NOMO-1 treated with dmso at 0.1 percent for 144 hours (cell line): ENCODE data around the gene ETNK2.
"Not testable (repeated sequence)": the region's sequence is repeated elsewhere in the genome, so short reads cannot be mapped to it uniquely, and the experiment has no call there.

Source experiments
- DNase-seq: peaks from one replicate; lab custom pipeline; 2025; ENCODE audit not compliant: unreplicated experiment; lab: John Stamatoyannopoulos, UW

The ETNK2 gene

GRCh38 chr1:204103431-204103741 is 48.5 kb downstream of the ETNK2 start:
- no peak for DNase-seq

GRCh38 chr1:204102739-204103430 is 49.0 kb downstream of the ETNK2 start:
- no peak for DNase-seq

- no peak for DNase-seq
Observed at GRCh38 chr1:204102029-204102611, 49.7 kb downstream of the ETNK2 start.

- not testable (repeated sequence) for DNase-seq
Observed at GRCh38 chr1:204099754-204100153, 52.1 kb downstream of the ETNK2 start.

- no peak for DNase-seq
Observed at GRCh38 chr1:204098683-204099082, 53.2 kb downstream of the ETNK2 start.

DNA sequence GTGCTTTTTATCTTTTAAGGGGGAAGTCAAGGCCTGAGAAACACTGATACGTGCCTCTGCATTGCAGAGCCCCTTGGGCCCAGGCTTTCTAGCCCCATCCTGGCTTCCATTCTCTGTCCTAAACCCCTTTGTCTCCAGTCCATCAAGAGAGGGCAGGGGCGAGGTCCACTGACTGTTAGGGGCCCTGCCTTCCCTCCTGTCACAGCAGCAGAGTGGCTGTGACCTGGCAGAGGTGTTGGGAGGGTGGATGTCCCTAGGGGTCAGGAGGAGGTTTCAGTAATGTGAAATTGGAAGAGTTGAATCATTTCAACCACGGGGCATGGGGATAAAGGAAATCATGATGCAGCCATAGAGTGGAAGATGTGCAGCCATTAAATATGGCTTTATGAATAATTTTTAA is 54.9 kb downstream of the ETNK2 start:
- DNase-seq: no peak

DNA sequence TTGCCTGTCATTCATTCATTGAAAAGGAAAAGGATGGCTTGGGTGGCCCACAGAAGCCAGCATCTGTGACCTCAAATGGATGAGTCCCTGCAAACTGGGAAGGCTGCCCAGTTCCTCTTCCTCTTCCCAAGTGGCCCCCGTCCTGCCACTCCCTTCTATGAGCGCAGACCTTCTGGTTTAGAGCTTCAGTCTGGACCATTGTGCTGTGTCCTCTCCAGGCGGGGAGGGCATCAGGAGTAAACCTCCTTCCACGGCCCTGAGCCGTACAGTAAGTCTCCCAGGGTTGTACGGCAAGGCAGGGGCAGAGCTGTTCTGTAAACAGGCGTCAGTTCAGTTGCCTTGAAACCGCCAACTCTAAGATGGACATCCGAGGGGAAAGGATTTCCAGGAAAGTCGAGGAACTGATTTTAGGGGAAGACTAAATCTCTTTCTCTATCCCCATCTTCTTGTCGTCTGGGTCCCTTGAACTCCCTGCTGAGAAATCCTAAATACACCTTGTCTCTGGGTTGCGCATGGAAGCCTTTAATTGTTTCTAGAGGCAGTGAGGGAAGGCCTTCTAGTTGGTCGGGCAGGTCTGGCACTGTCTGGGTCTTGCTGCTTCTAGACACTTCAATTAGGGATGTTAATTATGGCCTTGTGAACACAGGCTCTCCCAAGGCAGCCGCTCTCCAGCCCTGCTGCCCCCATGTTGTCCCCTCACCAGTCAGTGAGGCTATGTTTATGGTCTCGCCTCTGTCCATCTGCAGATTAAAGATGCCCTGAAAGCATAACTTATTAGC is 56.8 kb downstream of the ETNK2 start:
- DNase-seq: no peak

DNA sequence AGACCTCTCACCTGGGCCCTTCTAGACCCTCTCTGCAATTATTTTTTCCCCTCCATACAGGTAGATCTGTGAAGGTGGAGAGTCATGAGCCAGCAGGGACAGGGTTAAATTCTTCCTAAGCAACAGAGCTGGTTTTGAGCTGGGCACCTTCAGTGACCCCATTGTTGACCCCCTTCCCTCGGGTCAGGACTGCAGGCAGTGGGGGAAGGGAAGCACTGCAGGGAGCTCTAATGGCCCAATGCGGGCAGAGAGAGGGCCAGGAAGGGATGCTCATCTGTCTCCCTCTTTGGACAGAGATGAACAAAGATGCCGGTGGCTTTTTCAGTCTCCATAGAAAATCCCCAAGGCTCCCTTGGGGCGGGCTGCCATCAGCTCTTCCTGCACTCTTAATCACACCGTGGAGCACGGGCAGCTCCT is 57.5 kb downstream of the ETNK2 start:
- no peak for DNase-seq

GRCh38 chr1:204093781-204094180 is 58.1 kb downstream of the ETNK2 start:
- no peak for DNase-seq

DNA sequence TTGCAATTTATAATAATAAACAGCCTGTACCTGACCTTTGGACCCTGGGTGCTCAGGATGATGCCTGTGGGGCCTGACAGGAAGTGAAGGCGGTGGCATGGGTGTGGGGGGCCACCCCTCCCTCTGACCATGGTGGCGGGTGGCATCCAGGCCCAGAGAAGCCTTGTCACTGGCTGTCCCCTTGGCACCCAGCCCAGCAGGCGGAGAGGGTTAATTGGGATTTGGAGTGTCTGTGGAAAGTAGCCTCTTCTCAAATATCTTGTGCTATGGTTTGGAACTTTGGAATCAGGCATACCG is 58.5 kb downstream of the ETNK2 start:
- DNase-seq: peak; percentile 35

- DNase-seq: no peak
Observed at GRCh38 chr1:204092632-204093420, 59.0 kb downstream of the ETNK2 start.

DNA sequence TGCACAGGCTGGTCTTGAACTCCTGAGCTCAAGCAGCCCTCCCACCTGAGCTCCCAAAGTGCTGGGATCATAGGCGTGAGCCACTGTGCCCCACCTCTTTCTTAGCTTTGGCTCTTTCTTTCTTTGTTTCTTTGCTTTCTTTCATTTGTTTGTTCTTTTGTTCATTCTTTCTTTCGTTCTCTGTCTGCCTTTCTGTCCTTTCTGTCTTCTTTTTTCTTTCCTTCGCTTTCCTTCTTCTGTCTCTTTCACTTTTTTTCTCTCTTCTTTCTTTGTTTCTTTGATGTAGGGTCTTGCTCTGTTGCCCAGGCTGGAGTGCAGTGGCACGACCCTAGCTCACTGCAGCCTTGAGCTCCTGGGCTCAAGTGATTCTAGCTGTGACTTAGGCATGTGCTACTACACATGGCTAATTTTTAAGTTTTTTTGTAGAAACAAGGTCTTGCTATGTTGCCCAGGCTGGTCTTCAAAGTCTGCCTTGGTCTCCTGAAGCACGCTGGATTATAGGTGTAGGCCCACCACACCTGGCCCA is 60.0 kb downstream of the ETNK2 start:
- DNase-seq: no peak

DNA sequence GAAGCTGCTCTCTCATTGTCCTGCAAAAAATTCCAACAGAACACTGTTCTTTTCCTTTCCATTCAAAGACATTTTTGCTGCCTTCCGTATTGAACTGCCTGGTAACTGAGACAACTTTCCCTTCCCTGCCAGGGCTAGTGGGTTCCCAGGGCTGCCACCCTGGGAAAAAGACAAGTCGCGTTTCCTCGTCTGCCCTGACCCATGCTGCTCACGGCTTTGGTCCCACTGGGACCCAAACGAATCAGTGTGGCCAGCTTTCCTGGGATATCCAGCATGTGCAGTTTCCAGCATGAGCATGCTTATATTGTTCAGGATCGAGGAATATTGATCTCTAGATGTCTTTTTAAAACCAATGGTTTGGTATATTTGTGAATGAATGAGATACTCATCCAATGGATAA is 60.8 kb downstream of the ETNK2 start:
- no peak for DNase-seq

DNA sequence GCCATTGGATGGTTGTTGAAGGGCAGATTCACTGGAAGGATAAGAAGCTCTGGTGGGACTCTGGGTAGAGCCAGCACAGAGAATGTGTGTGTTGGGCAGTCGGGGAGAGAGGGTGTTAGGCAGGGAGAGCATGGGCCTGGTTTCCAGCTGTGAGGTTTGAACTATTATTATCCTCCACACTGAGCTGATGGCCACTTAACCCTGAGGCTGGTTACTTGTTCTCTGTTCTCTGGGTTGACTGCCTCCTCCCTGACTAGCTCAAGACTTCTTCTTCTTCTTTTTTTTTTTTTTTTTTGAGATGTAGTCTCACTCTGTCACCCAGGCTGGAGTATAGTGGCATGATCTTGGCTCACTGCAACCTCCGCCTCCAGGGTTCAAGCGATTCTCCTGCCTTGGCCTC is 61.7 kb downstream of the ETNK2 start:
- not testable (repeated sequence) for DNase-seq

GRCh38 chr1:204089044-204089751 is 62.6 kb downstream of the ETNK2 start:
- DNase-seq: no peak

GRCh38 chr1:204088596-204088995 is 63.2 kb downstream of the ETNK2 start:
- no peak for DNase-seq

DNA sequence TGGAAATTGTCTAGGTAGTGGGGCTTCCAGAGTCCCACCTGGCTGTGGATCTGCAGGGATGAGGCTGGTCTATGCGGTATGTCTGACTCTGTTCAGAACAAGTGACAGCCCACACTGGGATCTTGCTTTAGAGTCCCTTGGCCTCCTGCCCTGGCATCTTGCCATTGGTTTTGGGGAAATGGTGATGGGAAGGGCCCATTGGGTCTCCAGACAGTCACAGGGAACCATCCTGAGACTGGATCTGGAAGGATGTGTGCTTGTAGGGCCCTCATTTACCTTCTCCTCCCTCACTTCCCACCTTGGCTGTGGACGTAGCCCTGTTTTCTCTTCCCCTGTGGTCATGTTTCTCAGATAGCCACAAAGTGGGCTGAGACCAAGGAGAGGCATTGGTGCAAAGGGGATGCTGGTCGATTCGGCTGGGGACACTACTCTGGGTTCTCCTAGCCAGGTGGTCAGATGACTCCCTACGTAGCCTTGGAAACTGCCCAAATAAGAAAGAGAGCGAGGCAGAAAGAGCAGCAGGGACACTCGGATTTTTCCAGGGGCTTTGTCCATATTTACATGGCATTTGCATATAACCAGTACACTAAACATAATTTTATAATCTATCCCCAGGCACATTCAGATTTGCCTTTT is 63.8 kb downstream of the ETNK2 start:
- no peak for DNase-seq

- DNase-seq: no peak
Observed at GRCh38 chr1:204087181-204087892, 64.5 kb downstream of the ETNK2 start.

DNA sequence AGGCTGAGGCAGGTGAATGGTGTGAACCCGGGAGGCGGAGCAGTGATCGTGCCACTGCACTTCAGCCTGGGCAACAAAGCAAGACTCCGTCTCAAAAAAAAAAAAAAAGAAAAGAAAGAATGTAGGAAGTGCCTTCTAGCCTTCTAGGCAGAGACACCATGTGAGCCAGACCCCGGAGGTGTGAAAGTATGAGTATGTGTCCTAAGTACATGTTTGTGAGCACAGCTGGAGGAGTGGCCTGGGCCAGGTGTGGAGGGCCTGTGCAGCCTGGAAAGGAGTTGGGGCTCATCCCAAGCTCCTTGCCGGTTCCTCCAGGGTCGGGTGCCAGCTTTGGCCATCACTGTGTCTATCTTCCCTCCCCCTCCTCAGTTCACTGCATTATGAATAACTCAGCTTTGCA is 66.0 kb downstream of the ETNK2 start:
- no peak for DNase-seq

- no peak for DNase-seq
Observed at GRCh38 chr1:204084247-204084772, 67.5 kb downstream of the ETNK2 start.
